Neuron (in vitro differentiated cells): ENCODE results near the gene TMEM150A.
A peak's percentile ranks its signal among the peaks of the same experiment; 100 is the strongest.
"Not testable (repeated sequence)": the region's sequence is repeated elsewhere in the genome, so short reads cannot be mapped to it uniquely, and the experiment has no call there.

Experiments
- H2AFZ ChIP-seq: one replicate; pipeline ENCODE4 v1.6.1; 2013; ENCODE audit warnings: low read depth, mild to moderate bottlenecking, inconsistent platforms, low read length, moderate library complexity
- H3K27me3 ChIP-seq: one replicate; pipeline ENCODE4 v1.6.1; 2013; ENCODE audit warnings: low read length; ENCODE audit not compliant: insufficient read depth
- H3K36me3 ChIP-seq: one replicate; pipeline ENCODE4 v1.6.1; 2013; ENCODE audit warnings: low read length; ENCODE audit not compliant: insufficient read depth
- H3K4me1 ChIP-seq: one replicate; pipeline ENCODE4 v1.6.1; 2013; ENCODE audit warnings: low read length; ENCODE audit not compliant: insufficient read depth
- H3K4me3 ChIP-seq: 2 replicates; pipeline ENCODE4 v1.5.1; 2013; ENCODE audit warnings: mild to moderate bottlenecking, low read length, moderate library complexity
- H3K9me3 ChIP-seq: one replicate; pipeline ENCODE4 v1.6.1; 2013; ENCODE audit warnings: low read length

TMEM150A gene

GRCh38 chr2:85564144-85564563, 38.3 kb downstream of the TMEM150A start:
- Histone ChIP-seq H3K9me3 (no peaks in the 10 kb centered on the region), H3K4me3 (no peak overlapping the region), H3K4me1 (peaks cover 9% of the 10 kb centered on the region)

GRCh38 chr2:85561280-85562212, 41.0 kb downstream of the TMEM150A start, which contains the start of gene GGCX:
GGCX (minus strand) TSS chr2:85561493; CDS start chr2:85561428, 65 bp downstream.
- Histone ChIP-seq H2AFZ (peak within 1 kb of the TSS; percentile 50), H3K4me3 (peak within 1 kb of the TSS; percentile 84), H3K4me1 (peaks cover 9% of the 10 kb centered on the region), H3K27me3 (no peaks in the 10 kb centered on the region), H3K9me3 (no peaks in the 10 kb centered on the region), H3K36me3 (peaks cover 8% of the 10 kb centered on the region)

More at GRCh38 chr2:85564144-85564563, 38.3 kb downstream of the TMEM150A start:
- no peak overlapping the region for H2AFZ ChIP-seq
- H3K36me3 ChIP-seq = no peaks in the 10 kb centered on the region
- H3K27me3 ChIP-seq = no peaks in the 10 kb centered on the region

GRCh38 chr2:85560812-85561279, 41.7 kb downstream of the TMEM150A start:
- Histone ChIP-seq H3K4me1 (peaks cover 9% of the 10 kb centered on the region), H3K4me3 (peak overlapping the region; percentile 84), H3K36me3 (peaks cover 13% of the 10 kb centered on the region), H3K9me3 (no peaks in the 10 kb centered on the region), H2AFZ (peak overlapping the region; percentile 50), H3K27me3 (no peaks in the 10 kb centered on the region)

GRCh38 chr2:85560403-85560726, 42.1 kb downstream of the TMEM150A start:
- Histone ChIP-seq H3K4me3 (peak overlapping the region; percentile 84), H3K36me3 (peaks cover 16% of the 10 kb centered on the region)
- H2AFZ ChIP-seq, H3K27me3 ChIP-seq, H3K4me1 ChIP-seq, H3K9me3 ChIP-seq: not testable (repeated sequence)

GRCh38 chr2:85558160-85558559, 44.3 kb downstream of the TMEM150A start:
- Histone ChIP-seq H3K9me3 (no peaks in the 10 kb centered on the region), H3K36me3 (peaks cover 31% of the 10 kb centered on the region), H3K27me3 (no peaks in the 10 kb centered on the region)

GRCh38 chr2:85557130-85557529, 45.4 kb downstream of the TMEM150A start:
- H2AFZ ChIP-seq = no peak overlapping the region
- H3K4me3 ChIP-seq = no peak overlapping the region
- peaks cover 9% of the 10 kb centered on the region for H3K4me1 ChIP-seq
- no peaks in the 10 kb centered on the region for H3K27me3 ChIP-seq
- no peaks in the 10 kb centered on the region for H3K9me3 ChIP-seq
- H3K36me3 ChIP-seq = peaks cover 42% of the 10 kb centered on the region

More at GRCh38 chr2:85558160-85558559, 44.3 kb downstream of the TMEM150A start:
- Histone ChIP-seq H3K4me1 (peaks cover 9% of the 10 kb centered on the region), H2AFZ (no peak overlapping the region), H3K4me3 (no peak overlapping the region)

- H3K9me3 ChIP-seq = no peaks in the 10 kb centered on the region
- H3K4me3 ChIP-seq = no peak overlapping the region
- peaks cover 60% of the 10 kb centered on the region for H3K36me3 ChIP-seq
- no peak overlapping the region for H2AFZ ChIP-seq
- H3K27me3 ChIP-seq = no peaks in the 10 kb centered on the region
- no peaks in the 10 kb centered on the region for H3K4me1 ChIP-seq
Measured at GRCh38 chr2:85554980-85555612, 47.4 kb downstream of the TMEM150A start.

- Histone ChIP-seq H3K4me3 (no peak overlapping the region), H3K36me3 (peaks cover 63% of the 10 kb centered on the region), H3K4me1 (no peaks in the 10 kb centered on the region), H3K9me3 (no peaks in the 10 kb centered on the region), H2AFZ (no peak overlapping the region), H3K27me3 (no peaks in the 10 kb centered on the region)
Measured at GRCh38 chr2:85553184-85553583, 49.3 kb downstream of the TMEM150A start.

GRCh38 chr2:85551698-85552678, 50.5 kb downstream of the TMEM150A start:
- Histone ChIP-seq H3K36me3 (peaks cover 72% of the 10 kb centered on the region), H3K27me3 (no peaks in the 10 kb centered on the region)

GRCh38 chr2:85550486-85550885, 52.0 kb downstream of the TMEM150A start:
- Histone ChIP-seq H2AFZ (no peak overlapping the region), H3K4me3 (no peak overlapping the region), H3K9me3 (no peaks in the 10 kb centered on the region), H3K27me3 (no peaks in the 10 kb centered on the region), H3K36me3 (peaks cover 76% of the 10 kb centered on the region), H3K4me1 (no peaks in the 10 kb centered on the region)

More at GRCh38 chr2:85551698-85552678, 50.5 kb downstream of the TMEM150A start:
- H2AFZ ChIP-seq = no peak overlapping the region
- no peak overlapping the region for H3K4me3 ChIP-seq
- H3K9me3 ChIP-seq = no peaks in the 10 kb centered on the region
- no peaks in the 10 kb centered on the region for H3K4me1 ChIP-seq

- Histone ChIP-seq H3K4me3 (no peak overlapping the region), H3K4me1 (no peaks in the 10 kb centered on the region), H2AFZ (no peak overlapping the region), H3K27me3 (no peaks in the 10 kb centered on the region), H3K9me3 (no peaks in the 10 kb centered on the region), H3K36me3 (peaks cover 76% of the 10 kb centered on the region)
Measured at GRCh38 chr2:85549826-85550225, 52.7 kb downstream of the TMEM150A start.

- no peaks in the 10 kb centered on the region for H3K9me3 ChIP-seq
- H3K36me3 ChIP-seq = peaks cover 77% of the 10 kb centered on the region
- H3K27me3 ChIP-seq = no peaks in the 10 kb centered on the region
- H2AFZ ChIP-seq = no peak overlapping the region
- no peak overlapping the region for H3K4me3 ChIP-seq
- H3K4me1 ChIP-seq = no peaks in the 10 kb centered on the region
Measured at GRCh38 chr2:85549095-85549494, 53.4 kb downstream of the TMEM150A start.
